Measurements from ENCODE around the gene CYB5D1.
"Not testable (repeated sequence)": the region's sequence is repeated elsewhere in the genome, so short reads cannot be mapped to it uniquely, and the experiment has no call there.

CYB5D1 gene, protein sequence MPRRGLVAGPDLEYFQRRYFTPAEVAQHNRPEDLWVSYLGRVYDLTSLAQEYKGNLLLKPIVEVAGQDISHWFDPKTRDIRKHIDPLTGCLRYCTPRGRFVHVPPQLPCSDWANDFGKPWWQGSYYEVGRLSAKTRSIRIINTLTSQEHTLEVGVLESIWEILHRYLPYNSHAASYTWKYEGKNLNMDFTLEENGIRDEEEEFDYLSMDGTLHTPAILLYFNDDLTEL

DNA sequence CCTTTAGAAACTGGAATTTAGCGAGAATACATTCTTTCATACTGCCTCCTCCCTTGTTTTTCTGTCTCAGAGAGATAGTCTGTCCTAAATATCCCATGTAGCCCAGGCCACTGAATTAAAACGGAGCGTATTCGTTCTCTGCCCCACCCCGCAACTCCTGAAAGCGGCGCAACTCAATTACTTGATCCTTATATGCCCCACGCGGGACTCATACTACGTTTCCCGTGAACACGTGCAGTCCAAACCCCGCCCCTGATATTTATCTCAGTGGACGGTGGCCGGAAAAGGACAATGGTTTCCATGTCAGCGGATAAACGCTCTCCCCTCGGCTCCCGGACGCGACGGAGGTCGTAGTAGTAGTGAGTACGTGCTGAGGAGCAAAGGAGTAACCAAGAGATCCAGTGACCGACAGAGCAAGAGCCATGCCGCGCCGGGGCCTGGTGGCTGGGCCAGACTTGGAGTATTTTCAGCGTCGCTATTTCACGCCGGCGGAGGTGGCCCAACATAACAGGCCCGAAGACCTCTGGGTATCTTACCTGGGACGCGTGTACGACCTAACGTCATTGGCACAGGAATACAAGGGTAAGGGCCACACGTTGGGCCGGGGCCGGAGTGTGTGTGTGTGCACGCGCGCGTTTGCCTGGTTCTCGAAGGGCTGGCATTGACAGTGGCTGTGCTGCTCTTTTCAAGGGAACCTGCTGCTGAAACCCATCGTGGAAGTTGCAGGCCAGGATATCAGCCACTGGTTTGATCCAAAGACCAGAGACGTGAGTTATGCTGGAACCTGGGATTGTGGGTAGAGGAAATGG is at the start of gene CYB5D1:
Gene CYB5D1 (plus strand): TSS at position 291 of the 809 bp plus-strand sequence. CDS start 132 bp downstream, at position 423.
- DNase-seq, result peak; percentile 87 to 89

DNA sequence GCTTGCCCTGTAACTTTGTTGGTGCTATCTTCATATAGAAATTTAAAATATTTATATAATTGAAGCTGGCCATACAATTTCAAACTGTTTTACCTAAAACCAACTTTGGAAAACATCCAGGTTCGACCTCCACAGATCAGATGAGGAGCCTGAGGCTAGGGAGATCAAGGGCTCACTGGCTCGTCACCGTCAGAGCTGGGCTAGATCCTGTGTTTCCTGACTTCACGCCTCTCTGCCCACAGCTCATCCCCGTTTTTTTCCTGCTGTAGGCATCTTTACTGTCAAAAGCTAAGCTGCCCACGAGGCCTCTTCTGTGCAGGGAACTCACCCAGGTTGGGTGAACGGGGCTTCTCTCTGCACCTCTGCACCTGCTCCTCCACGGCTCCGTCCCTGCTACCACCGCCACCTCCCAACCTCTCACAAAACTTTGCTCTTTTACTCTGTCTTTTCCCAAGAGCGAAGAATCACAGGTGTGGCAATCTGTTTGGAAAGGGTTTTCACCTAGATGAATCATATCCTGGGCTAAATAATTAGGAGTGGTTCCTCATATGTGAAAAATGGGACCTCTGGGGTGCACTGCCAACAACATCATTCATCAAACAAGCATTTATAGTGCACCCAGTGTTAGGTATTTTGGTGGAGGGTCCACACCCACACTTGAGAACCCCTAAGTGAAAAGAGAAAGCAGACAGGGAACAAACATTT is 48.6 kb upstream of the CYB5D1 start:
- no peak for DNase-seq

DNA sequence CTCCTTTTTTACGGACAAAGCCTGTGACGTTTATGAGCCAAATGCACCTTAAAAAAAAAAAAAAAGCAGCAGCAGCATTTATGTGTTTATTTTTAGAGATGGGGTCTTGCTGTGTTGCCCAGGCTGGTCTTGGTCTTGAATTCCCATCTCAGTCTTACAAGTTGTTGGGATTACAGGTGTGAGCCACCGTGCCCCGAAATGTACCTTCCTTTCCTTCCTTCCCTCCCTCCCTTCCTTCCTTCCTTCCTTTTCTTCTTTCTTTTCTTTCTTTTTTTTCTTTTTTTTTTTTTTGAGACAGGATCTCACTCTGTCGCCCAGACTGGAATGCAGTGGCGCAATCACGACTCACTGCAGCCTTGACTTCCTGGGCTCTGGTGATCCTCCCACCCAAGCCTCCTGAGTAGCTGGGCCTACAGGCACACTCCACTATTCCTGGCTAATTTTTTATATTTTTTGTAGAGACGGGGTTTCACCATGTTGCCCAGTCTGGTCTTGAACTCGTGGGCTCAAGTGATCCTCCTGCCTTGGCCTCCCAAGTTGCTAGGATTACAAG is 47.9 kb upstream of the CYB5D1 start:
- DNase-seq, result not testable (repeated sequence)

DNA sequence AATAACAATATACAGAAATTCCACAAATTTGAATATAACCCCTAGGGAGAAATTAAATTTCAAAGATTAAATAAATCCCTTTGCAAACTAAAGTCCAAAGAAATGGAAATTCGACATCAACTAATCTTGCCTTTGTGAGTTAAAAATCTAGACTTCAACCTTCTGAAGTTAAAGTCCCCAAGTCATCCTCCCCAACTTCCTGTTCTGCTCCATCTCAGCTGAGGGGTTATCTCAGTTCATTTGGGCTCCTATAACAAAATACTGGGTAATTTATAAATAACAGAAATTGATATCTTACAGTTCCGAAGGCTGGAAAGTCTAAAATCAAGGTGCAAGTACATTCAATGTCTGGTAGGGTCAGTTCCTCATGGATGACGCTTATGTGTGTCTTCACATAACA is 46.6 kb upstream of the CYB5D1 start:
- no peak for DNase-seq

DNA sequence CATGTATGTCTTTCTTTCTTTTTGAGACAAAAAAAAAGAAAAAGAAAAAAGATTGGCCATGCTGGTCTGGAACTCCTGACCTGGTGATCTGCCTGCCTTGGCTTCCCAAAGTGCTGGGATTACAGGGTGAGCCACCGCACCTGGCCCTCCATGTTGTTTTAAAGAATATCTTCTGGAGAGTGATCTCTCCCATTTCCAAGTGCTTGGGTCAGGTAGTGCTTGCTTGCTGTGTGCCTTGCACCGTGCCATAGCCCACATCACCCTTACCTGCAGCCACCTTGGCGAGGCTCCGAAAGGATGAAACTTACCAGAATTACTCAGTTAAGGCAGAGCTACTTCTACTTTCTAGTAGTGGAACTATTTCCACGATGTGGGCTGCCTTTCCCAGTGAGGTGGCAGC is 42.8 kb upstream of the CYB5D1 start:
- no peak for DNase-seq

DNA sequence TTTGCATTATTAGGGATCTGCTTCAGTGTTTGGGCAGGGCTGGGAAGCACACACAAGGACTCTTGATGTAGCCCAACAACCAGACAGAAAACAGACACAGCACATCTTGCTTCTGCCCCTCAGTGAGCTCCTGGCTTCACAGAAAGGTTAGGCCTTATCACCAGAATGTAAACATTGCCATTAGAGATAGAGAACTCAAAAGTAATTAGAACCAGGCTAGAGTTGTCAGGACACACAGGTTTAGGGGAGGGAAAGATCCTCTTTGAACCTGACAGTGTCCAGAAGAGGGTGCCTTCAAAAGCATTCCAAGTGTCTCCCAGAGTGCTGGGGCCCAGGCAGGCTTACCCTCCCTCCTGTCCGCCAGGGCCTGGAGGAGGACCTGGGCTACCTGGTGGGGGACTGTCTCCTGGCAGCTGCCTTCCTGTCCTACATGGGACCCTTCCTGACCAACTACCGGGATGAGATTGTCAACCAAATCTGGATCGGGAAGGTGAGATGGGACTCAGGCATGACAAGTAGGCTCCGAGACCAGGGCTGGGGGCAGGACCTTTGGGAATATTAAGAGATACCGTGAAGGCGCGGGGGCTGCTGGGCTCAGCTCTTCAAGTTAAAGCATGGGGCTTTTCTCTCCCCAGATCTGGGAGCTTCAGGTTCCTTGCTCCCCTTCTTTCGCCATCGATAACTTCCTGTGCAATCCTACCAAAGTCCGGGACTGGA is 40.7 kb upstream of the CYB5D1 start:
- DNase-seq, result no peak

DNA sequence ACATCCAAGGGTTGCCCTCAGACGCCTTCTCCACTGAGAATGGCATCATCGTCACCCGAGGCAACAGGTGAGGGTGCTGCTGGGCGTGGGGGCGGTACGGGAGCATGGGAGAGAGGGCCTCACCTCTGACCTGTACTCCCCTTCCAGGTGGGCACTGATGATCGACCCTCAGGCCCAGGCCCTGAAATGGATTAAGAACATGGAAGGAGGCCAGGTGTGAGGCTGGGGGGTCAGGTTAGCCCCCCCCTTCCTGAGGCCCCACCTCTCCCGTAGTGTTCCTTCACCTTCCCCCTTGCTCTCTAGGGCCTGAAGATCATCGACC is 40.2 kb upstream of the CYB5D1 start:
- no peak for DNase-seq

DNA sequence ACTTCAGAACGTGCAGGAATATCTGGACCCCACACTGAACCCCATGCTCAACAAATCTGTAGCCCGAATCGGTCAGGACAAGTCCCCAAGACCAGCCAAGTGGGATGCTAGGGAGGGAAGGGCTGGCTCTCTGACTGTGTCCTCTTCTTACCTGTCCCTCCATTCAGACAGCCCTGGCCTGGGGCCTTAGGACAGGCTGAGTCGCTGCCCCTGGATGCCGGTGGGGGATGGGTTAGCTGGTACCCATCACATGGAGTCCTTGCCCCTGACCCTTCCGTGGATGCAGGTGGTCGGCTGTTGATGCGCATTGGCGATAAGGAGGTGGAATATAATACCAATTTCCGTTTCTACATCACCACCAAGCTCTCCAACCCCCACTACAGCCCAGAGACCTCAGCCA is 39.8 kb upstream of the CYB5D1 start:
- DNase-seq, result no peak

DNA sequence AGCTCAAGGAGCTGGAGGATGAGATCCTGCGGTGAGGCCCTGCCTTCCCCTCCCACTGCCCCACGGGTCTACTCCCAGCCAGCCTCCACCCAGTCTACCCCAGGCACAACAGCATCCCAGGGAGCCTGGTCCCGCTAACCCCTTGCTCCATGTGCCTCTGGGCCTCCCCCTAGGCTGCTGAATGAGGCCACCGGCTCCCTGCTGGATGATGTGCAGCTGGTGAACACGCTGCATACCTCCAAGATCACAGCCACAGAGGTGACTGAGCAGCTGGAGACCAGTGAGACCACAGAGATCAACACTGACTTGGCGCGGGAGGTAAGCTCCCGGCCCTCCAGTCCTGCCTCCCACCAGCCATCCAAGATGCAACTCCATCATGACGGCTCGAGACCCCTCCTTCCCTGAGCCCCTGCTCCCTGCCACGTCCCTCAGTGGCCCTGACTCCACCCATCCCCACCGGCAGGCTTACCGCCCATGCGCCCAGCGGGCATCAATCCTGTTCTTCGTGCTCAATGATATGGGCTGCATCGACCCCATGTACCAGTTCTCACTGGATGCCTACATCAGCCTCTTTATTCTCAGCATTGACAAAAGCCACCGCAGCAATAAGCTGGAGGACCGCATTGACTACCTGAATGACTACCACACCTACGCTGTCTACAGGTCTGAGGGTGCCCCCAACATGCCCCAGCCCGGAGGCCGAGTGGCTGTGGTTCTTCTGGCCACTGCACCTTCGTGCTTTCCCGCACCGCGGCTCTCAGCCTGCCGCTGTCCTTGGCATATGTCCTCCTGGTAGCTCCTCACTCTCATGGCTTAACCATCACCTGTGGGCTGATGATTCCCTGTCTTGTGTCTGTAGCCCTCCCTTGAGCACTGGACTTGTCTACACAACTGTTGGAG is 38.8 kb upstream of the CYB5D1 start:
- DNase-seq, result no peak

DNA sequence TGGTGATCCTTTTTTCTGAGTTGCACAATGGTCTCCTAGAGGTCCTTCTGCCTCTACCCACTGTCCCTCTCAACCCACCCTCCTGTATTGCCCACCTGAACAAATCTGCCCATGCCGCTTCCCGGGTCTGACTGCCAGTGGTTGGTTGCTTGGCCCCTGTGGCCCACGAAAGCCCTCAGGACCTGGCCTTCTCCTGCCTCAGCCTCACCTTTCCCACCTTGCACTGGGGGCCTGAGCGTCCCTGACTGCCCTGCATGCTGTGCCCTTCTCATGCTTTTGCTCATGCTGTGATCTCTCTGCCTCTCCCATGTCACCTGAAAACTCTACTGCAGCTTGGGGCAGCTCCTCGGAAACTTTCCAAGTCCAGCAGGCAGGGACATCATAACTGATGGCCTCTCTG is 37.6 kb upstream of the CYB5D1 start:
- DNase-seq, result no peak

DNA sequence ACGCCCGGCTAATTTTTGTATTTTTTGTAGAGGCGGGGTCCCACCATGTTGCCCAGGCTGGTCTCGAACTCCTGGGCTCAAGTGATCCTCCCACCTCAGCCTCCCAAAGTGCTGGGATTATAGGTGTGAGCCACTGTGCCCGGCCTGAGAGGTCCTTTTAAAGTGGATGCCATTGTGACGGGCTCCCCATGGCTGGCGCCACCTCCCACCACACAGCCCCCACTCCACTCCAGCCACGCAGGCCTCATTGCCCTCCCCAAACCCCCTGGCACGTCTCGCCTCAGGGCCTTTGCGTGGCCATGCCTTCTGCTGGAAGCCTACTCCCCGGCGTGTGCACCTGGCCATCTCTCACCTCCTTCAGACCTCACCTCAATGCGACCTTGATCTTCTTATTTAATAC is 35.7 kb upstream of the CYB5D1 start:
- DNase-seq, result no peak

DNA sequence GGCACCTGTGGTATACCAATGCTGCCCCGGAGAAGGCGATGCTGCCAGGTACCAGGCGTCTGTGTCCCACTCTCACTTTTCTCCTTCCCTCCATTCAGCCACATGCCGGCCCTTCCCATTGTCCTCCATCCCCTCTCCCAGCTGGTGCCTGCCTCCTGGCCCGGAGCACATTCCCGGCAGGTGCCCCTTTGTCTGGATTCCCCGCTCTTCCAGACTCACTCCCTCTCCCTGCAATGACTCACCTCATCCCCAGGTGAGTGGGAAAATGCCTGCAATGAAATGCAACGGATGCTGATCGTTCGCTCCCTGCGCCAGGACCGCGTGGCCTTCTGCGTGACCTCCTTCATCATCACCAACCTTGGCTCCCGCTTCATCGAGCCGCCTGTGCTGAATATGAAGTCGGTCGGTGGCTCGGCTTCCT is 34.2 kb upstream of the CYB5D1 start:
- DNase-seq, result no peak

DNA sequence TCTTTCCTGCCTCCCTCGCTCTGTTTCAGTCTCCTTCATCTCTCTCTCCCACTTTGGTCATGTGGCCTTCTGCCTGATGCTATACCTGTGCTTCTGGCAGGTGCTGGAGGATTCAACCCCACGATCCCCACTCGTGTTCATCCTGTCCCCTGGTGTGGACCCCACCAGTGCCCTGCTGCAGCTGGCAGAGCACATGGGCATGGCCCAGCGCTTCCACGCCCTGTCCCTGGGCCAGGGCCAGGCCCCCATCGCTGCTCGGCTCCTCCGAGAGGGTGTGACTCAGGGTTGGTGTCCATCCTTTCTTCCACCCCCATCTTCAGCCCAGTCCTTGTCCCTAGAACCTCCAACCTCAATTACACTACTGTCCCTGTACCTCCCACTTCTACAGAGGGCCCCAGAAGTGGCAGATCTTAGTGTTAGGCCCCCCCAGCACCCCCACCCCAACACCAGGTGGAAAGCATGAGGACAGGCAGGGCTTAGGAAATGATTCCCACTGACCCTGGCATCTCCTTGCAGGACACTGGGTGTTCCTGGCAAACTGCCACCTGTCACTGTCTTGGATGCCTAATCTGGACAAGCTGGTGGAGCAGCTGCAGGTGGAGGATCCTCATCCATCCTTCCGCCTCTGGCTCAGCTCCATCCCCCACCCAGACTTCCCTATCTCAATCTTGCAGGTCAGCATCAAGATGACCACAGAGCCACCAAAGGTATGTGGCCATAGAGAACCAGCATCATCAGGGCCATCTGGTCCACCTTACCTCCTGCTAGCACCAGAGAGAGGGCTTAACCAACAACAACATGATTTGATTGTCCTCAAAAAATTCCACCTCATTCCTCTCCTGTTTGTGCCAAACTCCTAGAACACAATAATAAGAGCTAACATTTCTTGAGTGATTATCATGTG is 33.5 kb upstream of the CYB5D1 start:
- no peak for DNase-seq

DNA sequence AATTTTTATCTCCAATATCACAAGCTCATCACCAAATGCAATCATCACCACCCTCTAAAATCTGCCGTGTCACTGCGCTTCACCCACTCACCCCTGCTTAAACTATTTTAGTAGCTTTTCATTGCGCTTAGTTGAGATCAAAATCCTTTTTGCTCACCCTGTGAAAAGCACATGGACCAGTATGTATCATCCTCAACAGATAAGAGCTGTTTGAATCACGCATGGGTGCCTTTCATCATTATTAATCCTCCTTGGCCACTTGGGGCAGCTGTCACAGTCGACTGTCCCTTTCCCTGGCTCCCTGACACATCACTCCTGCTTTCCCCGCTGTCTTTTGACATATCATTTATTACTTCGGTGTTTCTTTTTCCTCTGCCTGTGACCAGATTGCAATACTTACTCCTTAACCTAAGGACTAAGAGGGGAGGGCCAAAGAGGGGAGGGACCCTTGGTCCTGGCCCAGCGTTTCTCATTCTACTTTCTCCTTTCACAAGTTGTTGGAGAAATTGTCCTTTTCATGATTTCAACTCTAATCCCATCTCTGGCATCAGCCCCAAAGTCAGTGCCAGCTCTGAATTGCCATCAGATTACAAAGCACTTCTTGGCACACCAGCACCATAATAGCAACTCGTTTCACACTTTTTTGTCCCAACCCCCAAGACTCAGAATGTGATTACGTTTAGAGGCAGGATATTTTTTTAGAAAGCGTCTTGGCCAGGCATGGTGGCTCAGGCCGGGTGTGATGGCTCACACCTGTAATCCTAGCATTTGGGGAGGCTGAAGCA is 32.4 kb upstream of the CYB5D1 start:
- DNase-seq, result no peak

DNA sequence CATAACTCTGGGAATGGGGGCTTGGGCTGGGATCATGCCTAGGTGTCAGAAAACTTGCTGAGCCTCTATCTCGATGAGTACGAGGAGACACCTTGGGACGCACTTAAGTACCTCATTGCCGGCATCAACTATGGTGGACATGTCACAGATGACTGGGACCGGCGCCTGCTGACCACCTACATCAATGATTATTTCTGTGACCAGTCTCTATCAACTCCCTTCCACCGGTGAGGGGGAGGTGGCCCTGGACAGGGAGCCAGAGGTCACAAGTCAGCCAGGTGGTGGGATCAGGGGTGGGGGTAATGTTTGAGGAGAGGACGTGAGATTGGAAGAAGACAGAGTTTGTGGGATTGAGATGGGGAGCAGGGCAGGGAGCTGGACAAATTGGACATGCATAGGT is 27.2 kb upstream of the CYB5D1 start:
- DNase-seq, result no peak

DNA sequence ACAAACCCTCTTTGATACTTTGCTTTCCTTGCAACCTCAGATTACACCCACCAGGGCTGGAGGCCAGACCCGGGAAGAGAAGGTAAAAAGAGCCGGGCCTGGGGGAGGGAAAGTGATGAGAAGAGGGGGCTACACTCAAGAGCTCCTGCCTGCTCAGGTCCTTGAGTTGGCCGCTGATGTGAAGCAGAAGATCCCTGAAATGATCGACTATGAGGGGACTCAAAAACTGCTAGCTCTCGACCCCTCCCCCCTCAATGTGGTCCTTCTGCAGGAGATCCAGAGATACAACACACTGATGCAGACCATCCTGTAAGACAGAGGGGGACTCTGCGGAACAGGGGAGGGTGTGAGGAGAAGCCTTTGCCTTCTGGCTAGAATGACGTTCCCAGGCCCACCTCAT is 26.6 kb upstream of the CYB5D1 start:
- DNase-seq, result no peak

DNA sequence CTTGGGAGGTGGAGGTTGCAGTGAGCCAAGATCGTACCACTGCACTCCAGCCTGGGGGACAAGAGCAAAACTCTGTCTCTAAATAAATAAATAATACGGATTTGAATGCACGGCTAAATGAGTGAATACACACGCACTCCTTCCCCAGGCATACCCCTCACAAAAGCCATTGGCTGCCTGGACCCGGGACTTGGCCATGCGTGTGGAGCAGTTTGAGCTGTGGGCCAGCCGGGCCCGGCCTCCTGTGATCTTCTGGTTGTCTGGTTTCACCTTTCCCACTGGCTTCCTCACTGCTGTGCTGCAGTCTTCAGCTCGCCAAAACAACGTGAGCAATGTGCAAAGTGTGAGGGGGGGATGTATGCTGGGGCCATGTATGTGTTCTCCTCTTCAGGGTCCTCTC is 25.4 kb upstream of the CYB5D1 start:
- DNase-seq, result no peak

DNA sequence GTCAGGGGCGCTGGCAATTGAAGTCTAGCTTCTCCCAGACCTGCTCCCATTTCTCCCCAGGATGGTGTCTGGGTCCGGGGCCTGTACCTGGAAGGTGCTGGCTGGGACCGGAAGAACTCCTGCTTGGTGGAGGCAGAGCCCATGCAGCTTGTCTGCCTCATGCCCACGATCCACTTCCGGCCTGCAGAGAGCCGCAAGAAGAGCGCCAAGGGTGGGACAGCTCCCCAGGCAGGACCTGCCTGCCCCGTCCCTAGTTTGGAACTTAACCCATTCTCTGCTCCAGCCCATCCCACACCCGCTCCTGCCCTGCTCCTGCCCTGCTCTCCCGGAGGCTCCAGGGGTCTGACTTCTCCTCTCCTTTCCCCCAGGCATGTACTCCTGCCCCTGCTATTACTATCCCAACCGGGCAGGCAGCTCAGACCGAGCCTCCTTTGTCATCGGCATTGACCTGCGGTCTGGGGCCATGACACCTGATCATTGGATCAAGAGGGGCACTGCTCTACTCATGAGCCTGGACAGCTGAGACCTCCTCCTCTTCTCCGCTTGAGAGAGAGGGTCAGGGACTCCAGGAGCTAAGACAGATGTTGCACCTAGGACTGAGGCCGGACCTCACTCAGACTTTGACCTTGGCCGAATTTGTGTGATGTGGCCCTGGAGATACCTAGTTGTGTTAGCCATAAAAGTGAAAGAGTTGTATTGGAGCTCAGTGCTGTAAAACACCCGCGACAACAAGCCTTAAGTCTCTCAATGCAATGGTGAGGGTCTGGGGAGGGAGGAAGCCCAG is 24.6 kb upstream of the CYB5D1 start:
- no peak for DNase-seq
